HPDE6-E6E7 (cell line): Measurements from ENCODE around the gene B4GALT5.
"Not testable (repeated sequence)": the region's sequence is repeated elsewhere in the genome, so short reads cannot be mapped to it uniquely, and the experiment has no call there.

Experiments used
- DNase-seq: peaks from one replicate; pipeline ENCODE4 v3.0.0; 2011; ENCODE audit warnings: missing footprints; ENCODE audit errors: extremely low spot score

Gene B4GALT5

DNA sequence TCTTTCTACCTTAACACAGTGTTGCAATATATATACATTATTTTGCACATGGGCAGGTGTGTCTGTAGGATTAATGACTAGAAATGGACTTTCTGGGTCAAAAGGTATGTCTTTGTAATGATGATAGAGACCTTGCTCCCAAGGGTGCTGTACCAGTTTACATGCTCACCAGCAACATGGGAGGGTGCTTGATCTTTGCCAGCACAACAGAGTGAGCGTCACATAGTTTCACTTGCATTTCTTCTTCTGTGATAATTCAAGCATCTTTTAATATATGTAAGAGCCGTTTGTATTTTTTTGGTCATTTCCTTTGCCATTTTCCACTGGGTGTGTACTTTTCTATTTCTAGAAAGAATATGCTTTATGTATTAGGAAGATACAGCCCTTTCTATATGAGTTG lies 23.6 kb upstream of the B4GALT5 start:
- no peak for DNase-seq

DNA sequence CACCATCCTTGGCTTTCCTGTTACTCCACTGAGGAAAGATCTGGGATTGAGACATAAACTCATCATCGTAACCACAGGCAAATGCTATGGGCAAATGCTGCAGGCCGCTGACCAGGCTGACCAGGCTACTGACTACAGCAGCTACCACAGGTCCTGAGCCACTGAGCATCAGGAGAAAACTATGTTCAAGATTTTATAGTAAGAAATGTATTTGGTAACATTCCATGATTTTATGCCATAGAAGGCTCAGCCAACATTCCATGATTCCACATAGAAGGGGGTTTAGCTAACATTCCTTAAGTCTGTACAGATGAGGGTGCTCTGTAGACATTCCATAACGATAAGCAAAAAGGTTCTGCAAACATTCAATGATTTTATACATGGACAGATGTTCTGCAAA lies 16.1 kb upstream of the B4GALT5 start:
- DNase-seq: no peak

DNA sequence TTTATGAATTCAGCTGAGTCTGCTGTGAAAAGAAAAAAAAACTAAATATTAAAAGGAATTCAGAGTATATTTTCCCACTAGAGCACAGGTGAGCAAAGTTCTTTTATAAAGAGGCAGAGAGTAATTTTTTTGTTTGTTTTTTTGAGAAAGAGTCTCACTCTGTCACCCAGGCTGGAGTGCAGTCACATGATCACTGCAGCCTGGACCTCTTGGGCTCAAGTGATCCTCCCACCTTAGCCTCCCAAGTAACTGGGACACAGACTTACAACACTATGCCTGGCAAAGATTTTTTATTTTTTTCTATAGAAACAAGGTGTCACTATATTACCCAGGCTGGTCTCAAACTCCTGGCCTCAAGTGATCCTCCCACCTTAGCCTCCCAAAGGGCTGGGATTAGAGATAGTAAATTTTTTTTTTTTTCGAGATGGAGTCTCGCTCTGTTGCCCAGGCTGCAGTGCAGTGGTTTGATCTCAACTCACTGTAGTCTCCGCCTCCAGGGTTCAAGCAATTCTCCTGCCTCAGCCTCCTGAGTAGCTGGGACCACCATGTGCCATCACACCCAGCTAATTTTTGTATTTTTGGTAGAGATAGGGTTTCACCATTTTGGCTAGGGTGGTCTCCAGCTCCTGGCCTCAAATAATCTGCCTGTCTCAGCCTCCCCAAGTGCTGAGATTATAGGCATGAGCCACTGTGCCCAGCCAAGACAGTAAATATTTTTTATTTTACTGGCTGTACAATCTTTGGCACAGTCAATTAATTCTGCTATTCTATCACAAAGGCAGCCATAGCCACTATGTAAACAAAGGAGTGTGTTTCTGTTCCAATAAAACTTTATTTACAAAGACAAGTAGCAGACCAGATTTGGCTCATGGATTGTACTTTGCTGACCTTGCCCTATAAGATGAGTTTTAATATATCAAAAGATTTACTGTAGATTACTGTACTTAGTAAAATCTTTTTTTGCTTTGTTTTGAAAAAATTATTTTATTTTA lies 14.5 kb upstream of the B4GALT5 start:
- DNase-seq: no peak

DNA sequence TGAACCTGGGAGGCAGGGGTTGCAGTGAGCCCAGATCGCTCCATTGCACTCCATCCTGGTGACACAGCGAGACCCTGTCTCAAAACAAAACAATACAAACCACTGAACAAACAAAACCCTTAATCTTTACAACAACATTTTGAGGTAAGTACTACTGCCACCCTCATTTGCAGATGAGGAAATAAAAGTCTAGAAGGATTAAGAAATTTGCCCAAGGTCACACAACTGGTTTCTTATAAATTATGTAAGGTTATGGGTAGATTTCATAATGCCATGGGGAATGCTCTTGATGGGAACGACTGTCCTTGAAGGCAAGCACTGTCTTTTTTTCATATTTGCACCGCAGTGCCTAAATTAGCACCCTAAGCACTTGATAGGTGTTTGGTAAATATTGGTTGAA lies 13.8 kb upstream of the B4GALT5 start:
- no peak for DNase-seq

DNA sequence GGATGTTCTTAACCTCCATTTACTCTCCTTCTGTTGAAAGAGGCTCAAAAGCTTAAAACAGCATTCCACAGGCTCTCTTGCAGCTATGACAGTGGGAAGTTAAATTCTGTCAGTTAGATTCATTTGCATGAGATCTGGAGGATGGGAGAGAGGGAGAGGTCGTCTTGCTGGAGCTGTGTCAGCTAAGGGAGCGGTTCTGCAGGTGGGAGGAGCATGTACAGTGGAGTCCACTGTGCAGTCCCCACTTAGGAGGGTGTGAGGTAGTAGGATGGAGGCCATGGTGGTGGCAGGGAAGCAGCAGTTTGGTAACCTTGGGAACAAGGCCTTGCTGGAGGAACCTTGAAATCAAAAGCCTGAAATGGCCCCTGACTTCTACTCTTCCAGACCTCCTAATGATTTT lies 12.0 kb upstream of the B4GALT5 start:
- DNase-seq: no peak

DNA sequence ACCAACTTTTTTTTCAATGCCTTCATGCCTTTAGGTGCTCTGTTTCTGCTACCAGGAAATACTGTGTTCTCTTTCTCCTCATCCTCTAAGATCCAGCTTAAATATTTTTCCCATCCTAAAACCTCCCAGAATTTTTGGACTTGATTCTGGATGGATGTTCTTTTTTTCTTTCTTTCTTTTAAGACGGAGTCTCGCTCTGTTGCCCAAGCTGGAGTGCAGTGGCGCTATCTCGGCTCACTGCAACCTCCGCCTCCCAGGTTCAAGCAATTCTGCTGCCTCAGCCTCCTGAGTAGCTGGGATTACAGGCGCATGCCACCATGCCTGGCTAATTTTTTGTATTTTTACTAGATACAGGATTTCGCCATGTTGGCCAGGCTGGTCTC lies 11.5 kb upstream of the B4GALT5 start:
- DNase-seq: not testable (repeated sequence)

DNA sequence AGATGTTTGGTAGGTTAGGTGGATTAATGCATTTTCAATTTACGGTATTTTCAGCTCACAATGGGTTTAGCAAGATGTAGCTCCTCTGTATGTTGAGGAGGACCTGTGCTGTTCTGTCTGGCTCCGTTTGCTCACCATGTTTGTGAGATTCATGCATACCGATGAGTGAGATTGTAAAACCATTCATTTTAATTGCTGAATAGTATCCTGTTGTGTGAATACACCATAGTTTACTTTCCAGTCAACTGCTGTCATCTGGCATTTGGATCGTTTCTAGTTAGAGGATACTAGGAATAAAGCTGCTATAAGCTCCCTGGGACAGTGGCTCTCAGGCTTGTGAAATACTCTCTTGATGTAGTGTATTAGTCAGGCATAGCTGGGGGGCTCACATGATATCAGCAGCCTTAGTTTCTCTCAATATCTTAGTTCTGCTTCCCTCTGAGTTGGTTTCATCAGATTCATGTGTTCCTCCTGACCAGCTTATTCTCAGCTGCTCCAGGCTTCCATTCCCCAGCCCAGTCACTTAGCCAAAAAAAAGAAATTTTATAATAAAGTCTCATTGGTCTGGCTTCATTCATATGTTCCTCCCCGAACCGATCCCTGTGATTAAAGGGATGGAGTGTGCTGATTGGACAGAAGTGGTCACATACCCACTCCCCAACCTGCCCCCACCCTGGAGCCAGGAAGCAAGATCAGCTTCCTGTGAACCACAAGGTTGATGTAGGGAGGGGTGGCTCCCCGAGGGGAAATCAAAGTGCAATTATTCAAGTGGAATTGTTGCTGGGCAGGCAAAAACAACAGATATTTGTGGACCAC lies 10.9 kb upstream of the B4GALT5 start:
- DNase-seq: no peak

DNA sequence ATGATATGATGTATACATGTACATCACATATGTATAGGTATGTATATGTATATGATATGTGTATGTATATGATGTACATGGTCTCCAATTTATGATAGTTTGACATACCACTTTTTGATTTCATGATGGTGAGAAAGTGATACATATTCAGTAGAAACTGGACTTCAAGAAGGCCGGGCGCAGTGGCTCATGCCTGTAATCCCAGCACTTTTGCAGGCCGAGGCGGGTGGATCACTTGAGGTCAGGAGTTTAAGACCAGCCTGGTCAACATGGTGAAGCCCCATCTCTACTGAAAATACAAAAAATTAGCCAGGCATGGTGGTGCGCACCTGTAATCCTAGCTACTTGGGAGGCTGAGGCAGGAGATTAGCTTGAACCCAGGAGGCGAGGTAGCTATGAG lies 10.1 kb upstream of the B4GALT5 start:
- not testable (repeated sequence) for DNase-seq

DNA sequence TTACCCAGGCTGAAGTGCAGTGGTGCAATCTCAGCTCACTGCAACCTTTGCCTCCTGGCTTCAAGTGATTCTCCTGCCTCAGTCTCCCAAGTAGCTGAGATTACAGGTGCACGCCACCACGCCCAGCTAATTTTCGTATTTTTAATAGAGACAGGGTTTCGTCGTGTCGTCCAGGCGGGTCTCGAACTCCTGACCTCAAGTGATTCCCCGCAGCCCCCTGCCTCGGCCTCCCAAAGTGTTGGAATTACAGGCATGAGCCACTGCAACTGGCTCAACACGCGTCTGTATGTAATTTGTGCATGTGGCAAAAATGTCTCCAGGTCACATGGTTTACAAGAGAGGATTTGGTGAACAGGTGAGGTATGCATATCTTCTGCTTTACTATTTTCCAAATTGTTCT lies 7.6 kb upstream of the B4GALT5 start:
- not testable (repeated sequence) for DNase-seq

DNA sequence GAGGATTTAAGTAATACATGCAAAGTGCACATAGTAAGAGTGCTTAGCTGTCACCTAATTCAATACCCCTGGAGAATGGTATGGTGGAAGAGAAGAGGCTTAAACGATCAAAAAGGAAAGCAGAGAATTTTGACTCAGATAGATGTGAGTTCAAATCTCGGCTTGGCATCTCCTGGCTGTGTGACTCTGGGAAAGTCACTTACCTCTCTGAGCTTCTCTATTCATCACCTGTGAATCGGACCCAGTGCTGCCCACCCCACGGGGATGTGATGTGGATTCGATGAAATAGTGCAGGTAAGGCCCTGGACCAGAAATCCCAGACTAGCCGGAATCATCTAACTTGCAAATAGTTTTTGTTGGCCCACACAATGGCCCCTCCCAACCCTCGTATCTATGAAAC lies 1.8 kb upstream of the B4GALT5 start:
- no peak for DNase-seq

DNA sequence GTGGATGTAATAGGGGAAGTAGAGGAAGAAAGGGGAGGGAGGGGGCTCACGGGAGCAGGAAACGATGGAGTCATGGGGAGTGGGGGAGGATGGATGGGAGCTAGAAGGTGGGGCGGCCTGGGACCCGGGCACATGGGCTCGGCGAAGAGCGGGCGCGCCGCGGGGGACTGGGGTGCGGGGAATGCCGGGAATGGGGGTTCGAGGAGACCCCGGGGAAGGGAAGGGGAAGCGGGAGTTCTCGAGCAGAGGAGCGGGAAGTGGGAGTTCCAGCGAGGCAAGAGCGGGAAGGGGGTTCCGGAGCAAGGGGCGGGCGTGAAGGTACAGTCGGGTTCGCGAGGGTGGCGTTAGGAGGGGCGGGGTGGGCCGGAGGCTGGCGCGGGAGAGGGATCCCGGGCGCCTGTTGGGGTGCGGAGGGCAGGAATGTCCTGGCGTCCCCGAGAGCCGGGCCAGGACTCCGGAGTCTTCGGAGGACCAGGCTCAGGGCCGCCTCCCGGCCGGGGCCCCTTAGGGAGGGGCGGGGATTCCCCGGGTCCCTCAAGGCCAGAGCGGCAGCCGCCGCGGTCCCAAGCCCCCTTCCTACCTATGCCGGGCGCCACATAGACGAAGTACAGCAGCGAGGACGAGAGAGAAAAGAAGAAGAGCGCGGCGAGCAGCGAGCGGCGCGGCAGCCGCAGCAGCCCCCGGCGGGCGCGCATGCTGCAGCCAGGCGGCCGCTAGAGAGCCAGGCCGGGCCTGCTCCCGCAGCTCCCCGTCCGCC lies 504 bp downstream of the B4GALT5 start:
- DNase-seq: no peak

DNA sequence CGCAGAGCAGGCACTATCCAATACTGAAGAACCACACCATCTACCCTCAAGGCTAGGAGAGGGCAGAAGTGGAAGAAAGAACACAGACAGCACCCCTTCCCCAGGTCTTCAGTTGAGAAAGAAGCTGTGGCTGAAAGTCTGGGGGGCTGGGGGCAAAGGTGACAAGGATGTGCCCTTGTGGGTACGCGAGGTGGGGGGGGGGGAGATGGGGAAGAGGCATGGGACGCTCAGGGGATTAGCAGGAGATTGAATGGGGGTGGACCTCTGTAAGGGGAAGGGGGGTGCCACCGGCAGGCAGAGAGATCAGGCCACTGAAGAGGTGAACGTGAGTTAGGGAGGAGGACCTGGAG lies 1.1 kb downstream of the B4GALT5 start:
- DNase-seq: no peak

DNA sequence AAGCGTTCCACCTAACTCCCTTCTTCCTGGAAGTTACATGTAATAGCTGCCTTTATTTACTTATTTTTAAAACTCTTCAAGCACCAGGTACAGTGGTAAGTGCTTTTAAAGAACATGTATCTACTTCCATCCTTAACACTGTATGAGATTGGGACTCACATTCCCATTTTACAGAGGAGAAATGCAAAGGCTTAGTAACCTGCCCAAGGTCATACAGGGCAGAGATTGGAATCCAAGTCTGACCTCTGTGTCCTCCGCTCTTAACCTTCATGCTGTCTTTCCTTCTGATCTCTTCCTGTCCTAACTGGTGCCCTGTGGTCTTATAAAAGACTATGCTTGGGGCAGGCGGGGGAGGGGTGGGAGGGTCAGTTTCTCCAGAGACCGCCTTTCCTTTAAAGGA lies 1.6 kb downstream of the B4GALT5 start:
- no peak for DNase-seq

DNA sequence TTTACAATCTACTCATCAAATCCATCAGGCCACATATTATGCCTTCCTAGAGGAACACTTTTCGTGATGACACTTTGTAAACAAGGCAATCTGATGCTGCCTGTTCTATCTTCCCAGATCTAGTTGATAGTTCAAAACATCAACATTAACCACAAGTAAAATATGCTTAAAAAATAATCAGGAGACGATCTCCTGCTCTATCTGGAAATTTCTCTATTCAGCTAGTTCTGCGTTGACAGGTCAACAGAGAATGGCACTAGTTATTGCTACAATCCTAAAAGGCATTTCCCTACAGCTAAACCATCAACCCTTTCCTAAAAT lies 2.1 kb downstream of the B4GALT5 start:
- DNase-seq: no peak

DNA sequence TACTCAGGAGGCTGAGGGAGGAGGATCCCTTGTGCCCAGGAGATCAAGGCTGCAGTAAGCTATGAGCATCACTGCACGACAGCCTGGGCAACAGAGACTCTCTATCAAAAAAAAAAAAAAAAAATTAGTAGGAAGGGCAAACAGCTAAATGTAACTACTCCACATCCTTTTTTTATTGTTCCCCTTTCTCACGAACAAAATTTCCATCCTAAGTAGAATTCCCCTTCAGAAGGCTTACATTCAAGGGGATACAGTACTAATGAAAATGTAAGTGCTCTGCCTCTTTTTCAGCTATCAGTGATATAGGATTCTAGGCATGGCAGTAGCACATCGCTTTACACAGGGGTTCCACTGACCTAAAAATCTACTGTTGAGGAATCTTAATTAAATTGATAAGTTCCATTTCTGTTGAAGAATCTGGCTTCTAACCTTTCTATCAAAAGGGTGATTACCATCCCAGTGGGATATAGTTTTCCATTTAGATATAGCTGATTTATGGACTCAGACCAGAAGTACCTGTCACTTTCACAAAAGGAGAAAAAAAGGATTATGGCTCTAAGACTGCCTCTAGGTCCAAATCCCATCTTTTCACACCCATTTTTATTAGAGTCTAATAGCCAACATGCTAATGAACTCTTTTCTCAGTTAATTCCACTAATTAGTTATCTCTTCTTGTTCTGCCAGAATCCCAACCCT lies 2.6 kb downstream of the B4GALT5 start:
- no peak for DNase-seq

DNA sequence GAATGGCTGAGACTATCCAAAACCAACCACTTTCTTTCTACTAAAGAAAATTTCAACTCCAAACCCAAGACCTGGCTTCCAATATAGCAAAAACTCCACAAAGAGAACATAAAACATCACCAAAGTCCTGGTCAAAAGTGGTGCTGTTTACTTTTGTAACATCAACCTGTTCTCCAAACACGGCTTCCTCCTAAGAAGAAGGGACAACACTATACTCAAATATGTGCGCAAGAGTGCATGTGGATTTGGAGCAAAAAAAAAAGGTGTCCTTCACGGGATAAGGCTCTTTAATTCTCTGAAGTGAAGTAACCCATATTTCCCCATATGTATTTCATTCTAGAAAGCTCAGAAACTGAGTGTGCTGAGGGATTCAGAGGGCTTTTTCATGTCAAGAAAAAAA lies 6.6 kb downstream of the B4GALT5 start:
- DNase-seq: no peak

DNA sequence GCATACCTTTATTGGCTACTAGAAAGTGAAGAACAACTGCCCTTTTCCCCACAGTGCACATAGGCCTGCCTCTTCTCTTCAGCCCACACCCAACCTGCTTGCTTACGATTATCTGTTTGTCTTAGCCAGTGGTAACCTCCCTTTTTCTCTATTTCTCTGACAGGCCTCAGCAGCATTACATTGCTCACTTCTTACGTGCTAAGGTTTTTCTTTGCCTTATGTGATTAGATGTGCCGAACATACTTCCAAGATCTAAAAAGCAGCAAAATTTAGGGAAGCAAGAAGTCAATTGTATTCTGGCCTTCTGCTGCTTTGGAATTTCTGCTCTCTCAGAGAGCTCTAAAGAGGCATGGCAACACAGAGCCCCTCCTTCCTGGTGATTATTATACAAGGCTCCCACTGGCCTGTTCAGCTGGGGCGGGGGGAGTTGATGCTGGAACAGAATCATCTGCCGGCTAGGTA lies 7.0 kb downstream of the B4GALT5 start:
- DNase-seq: no peak

DNA sequence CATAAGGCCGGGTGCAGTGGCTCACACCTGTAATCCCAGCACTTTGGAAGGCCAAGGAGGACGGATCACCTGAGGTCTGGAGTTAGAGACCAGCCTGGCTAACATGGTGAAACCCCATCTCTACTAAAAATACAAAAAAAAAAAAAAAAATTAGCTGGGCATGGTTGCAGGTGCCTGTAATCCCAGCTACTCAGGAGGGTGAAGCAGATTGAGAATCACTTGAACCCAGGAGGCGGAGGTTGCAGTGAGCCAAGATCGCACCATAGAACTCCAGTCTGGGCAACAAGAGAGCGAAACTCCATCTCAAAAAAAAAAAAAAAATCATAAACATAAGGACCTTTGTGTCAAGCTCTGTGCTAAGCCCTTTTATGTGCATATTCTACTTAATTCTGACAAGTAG lies 7.8 kb downstream of the B4GALT5 start:
- DNase-seq: not testable (repeated sequence)

DNA sequence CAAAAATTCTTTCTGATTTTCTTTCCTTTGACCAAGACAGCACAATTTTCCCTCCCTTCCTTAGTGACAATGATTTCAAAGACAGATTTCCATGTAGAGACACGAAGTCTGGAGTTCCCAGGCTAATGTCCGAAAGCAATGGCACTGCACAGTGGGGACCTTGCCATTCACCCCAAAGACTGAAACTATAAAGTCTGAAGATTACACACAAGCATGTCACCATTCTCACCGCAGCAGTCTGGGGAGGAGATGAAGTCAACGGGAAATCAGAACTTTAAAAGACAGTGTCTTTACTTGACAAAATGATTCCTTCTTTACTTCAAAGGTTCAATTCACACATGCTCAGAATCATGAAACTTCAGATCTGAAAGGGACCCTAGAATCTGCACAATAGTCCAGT lies 8.3 kb downstream of the B4GALT5 start:
- DNase-seq: no peak

DNA sequence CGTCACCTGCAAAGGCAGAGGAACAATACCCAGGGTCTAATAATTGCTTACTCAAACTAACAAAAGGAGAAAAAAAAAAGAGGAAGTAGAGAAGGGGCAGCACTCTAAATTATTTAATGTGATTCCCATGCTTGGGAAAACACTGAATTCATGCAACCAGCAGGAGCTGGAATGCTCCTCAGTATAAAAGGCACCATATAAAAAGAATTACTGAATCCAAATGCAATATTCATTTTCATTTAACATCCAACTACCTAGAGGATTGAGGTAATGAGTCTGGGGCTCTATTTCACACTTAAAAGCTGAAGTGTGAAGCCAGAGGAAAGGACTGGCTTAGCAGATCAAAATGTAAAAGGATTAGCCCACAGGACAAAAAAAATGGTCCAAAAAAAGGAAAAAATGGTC lies 8.7 kb downstream of the B4GALT5 start:
- DNase-seq: no peak

DNA sequence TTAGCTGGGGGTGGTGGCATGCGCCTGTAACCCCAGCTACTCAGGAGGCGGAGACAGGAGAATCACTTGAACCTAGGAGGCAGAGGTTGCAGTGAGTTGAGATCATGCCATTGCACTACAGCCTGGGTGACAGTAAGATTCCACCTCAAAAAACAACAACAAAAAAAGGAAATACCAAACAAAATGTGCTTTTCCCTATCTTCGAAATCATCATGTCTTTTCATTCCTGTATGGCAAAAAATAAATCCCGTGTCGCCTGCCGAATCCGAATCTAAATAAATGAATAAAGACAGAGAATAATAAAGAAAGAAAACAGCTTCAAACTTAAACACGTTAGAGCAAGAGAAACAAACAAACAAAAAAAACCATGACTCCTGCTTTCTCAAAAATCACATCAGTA lies 11.8 kb downstream of the B4GALT5 start:
- DNase-seq: no peak
